ENCODE data around the gene C22orf23.

Gene C22orf23

GRCh38 chr22:37973271-37974170 lies 20.1 kb upstream of the C22orf23 start:
- no peak for DNase-seq (ENCODE audit: low read depth)
- TF ChIP-seq, protein P1, sequence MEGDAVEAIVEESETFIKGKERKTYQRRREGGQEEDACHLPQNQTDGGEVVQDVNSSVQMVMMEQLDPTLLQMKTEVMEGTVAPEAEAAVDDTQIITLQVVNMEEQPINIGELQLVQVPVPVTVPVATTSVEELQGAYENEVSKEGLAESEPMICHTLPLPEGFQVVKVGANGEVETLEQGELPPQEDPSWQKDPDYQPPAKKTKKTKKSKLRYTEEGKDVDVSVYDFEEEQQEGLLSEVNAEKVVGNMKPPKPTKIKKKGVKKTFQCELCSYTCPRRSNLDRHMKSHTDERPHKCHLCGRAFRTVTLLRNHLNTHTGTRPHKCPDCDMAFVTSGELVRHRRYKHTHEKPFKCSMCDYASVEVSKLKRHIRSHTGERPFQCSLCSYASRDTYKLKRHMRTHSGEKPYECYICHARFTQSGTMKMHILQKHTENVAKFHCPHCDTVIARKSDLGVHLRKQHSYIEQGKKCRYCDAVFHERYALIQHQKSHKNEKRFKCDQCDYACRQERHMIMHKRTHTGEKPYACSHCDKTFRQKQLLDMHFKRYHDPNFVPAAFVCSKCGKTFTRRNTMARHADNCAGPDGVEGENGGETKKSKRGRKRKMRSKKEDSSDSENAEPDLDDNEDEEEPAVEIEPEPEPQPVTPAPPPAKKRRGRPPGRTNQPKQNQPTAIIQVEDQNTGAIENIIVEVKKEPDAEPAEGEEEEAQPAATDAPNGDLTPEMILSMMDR (conservative IDR thresholded peaks at IDR 0.05; ENCODE audit: control insufficient read depth, insufficient read depth, low read depth, low read length) = no peak
- H3K4me3 ChIP-seq (ENCODE audit: control insufficient read depth, low read depth, low read length) = no peak overlapping the region

DNA sequence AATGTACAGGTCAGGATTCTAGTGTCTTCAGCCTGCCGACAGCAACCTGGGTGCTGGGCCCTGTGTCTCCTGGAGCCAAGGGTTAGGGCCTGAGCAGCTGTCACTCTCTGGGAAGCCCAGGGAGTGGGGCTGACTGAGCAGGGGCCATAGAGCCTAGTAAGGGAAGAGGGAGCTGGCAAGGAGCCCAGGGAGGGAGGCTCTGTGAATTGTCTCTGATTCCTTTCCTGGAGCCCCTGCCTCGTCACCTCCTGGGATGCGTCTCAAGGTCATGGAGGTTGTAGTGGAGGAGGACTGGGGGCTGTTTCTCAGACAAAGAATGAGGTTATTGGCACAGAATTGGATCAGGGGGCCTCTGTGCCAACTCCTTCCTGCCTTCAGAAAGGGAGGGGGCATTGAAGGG lies 19.1 kb upstream of the C22orf23 start:
- no peak for DNase-seq (ENCODE audit: low read depth)

GRCh38 chr22:37971475-37972434 lies 18.4 kb upstream of the C22orf23 start:
- H3K4me3 ChIP-seq (ENCODE audit: control insufficient read depth, low read depth, low read length) = no peak overlapping the region
- DNase-seq (ENCODE audit: low read depth) = no peak
- TF ChIP-seq, protein P1 (conservative IDR thresholded peaks at IDR 0.05; ENCODE audit: control insufficient read depth, insufficient read depth, low read depth, low read length) = no peak

More for the DNA sequence above, 19.1 kb upstream of the C22orf23 start:
- TF ChIP-seq, protein P1 (conservative IDR thresholded peaks at IDR 0.05; ENCODE audit: control insufficient read depth, insufficient read depth, low read depth, low read length) = no peak
- no peak overlapping the region for H3K4me3 ChIP-seq (ENCODE audit: control insufficient read depth, low read depth, low read length)

DNA sequence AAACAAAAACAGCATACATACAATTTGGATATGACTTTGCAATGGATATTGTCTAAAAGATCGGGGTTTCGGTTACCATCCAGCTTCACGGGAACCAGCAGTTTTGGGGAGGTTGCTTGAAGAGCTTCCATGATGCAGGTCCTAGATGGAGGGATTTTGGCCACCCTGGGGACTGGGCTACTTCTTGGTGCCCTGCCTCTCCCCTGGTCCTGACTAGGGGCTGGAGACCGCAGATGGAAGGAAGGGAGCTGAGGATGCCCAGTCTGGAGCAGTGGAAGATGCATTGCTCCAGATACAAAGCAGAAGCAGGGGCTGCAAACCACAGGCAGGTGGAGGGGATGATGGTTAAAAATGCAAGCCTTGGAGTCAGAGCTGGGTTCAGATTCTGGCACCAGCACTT lies 17.5 kb upstream of the C22orf23 start:
- DNase-seq (ENCODE audit: low read depth) = no peak
- H3K4me3 ChIP-seq (ENCODE audit: control insufficient read depth, low read depth, low read length) = no peak overlapping the region
- TF ChIP-seq, protein P1 (conservative IDR thresholded peaks at IDR 0.05; ENCODE audit: control insufficient read depth, insufficient read depth, low read depth, low read length) = no peak

DNA sequence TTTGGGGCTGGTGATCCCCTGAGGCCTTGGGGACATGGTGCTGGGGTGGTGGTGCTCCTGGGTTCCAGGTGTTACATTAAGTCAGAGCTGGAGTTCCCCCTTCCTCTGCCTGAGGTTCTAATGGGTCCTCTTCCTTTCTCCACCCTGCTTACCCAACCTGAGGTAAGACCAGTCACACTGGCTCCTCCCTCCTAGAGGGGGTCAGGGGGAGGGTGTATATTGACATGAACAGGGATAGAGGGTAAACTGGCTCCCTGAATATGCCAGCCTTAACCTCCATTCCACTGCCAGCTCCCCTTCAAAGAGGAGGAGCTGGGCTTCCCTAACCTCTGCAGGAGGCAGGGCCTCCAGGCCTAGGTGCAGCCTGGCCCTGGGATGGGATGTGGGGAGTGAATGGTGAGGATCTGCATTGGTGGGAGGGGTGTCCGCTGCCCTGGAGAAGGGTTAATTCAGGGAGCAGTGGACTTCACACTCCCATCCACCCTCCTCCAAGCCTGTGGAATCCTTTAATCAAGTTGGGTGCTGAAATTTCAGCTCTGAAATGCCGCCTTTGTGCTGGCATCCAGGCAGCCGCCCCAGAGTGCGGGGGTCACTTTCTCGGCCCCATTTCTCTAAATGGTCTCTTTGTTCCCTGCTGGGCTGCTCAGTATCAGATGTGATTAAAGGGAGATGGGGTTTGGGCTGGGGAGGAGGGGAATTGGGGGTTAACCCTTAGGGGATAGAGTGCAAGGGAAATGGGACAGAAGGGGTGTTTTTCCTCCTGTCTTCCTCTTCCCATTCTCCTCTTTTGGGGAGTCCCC lies 15.3 kb upstream of the C22orf23 start:
- TF ChIP-seq, protein P1 (conservative IDR thresholded peaks at IDR 0.05; ENCODE audit: control insufficient read depth, insufficient read depth, low read depth, low read length) = no peak
- no peak for DNase-seq (ENCODE audit: low read depth)

More for the DNA sequence above, 15.3 kb upstream of the C22orf23 start:
- H3K4me3 ChIP-seq (ENCODE audit: control insufficient read depth, low read depth, low read length) = no peak overlapping the region

Measured in fibroblast of mammary gland (primary cell).